GM19397 (cell line): ENCODE results near the gene ACSF3.

ENCODE experiments used
- ATAC-seq: cut with Tn5 transposase; IDR thresholded peaks from one replicate; pipeline ENCODE4 v1.9.1; 2021; ENCODE audit warnings: mild to moderate bottlenecking, moderate library complexity; ENCODE audit not compliant: unreplicated experiment

The ACSF3 gene

DNA sequence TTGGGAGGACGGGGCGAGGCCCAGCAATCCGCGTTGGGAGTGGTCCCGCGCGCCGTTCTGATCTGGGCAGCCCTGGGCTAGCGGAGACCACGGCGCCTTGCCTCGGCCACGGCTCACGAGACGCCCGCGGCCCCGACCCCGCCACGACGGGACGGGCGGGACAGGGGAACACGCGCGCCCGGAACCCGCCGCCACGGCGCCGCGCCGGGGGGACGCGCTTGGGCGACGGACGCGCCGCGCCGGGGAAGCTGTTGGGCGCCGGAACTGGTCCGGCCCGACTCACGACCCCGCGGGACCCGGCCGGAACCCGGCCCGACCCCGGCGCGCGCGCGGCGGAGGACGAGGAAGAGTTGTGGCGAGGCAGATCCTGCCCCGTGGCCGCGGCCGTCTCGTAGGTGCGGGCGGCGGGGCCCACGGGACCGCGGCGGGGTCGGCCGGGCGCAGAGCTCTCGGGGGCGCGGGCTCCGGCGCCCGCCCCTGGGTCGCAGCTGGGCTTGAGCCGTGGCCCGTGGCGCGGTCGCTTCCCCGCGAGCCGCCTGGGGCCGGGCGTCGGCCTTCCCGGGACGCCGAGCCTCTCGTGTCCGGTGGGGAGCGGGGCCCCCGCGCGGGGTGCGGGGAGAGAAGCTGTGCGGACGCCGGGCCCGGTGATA, at the start of gene ACSF3:
Gene ACSF3 (plus strand): TSS at position 251 of the 650 bp plus-strand sequence. CDS start 6,830 bp downstream, outside the sequence.
- peak; percentile 64 for ATAC-seq

DNA sequence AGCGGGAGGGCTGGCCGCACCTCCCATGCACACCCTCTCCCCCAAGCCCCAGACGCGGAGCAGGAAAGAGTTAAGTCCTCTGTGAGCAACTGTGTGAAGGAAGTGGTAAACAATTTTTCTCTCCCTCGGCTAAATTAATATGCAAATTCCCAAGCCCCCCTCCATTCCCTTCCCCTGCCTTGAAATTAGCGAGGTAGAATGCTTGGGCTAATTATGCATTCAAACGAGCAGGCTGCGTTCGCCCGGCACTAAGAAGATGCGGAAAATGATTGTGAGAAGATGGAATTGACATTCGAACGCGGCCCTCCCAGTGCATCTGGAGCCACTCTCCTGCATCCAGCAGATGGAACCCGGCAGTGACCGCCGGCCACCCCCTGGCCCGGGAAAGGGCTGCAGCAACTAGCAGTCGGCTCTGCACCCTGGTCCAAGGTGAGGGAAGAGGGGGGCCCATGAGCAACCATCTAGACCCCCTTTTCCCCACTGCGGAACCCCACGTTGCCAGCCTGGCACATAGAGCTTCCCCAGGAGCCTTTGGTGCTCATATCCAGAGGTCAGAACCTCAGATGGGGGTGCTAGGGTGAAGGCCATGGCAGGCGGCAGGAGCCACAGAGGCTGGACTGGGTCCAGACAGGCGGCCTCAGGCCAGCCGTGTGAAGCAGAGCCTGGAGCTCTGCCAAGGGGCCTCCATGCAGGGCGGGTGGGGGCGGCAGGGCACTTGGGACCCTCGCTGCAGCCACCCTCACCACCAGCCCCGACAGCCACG, 49.1 kb upstream of the ACSF3 start:
- no peak for ATAC-seq

DNA sequence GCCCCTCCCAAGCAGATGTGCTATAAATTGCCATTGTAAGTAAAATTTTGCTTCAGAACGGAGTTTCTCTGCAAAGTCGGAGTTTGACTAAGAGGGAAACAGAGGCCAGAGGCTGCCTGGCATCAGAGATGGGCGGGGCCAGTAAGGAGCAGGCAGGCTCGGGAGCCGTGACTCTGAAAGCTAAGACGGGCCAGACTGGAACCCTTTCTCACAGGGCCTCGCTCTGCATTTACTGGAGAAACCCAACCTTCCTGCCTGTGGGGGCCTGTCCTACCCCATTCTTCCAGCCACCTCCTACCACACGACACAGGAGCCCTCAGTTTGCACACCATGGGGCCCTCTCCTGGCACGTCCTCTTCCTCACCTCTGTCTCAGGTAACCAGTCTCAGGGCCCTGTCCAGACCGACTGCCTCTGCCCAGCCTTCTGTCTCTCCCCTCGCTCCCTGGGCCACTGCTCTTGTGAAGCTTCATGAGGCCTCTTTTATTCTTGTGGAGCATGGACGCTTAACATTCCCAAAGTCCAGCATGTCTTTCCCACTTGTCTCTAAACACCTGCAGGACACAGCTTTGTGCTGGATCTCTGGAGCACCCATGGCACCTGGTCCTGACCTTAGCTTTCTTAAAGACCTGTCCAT, 48.4 kb upstream of the ACSF3 start:
- ATAC-seq, result no peak

DNA sequence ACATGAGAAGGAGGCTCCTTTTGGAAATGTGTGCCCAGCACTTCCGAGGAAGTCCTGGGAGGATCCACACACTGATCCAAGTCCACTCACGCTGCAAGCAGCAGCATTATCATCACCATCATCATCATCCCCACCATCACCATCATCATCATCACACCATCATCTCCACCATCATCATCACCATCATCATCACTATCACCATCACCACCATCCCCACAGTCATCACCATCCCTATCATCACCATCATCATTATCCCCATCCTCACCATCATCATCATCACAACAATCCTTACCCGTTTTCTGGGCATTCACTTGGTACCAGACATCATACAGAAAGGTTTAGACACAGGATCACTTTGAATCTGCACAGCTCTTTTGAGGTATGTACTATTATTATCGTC, 47.8 kb upstream of the ACSF3 start:
- ATAC-seq, result no peak

DNA sequence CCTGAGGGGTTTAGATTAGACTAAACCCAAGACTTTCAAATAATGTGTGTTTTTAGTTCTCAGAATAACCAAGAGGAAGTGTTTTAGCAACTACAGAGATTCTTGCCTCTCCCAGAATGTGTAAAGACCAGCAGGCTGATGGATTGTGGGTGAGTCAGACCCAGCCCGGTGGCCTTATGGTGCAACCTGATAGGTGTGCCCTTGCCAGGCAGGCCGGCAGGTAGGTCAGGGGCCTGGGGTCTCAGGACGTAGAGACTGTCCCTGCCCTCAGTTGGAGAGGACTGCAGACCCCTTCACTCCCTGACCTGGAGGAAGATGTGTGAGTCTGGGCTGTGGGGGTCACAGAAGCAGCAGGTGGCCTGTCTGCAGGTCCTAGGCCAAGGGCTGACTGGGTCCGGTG, 47.2 kb upstream of the ACSF3 start:
- ATAC-seq, result no peak

DNA sequence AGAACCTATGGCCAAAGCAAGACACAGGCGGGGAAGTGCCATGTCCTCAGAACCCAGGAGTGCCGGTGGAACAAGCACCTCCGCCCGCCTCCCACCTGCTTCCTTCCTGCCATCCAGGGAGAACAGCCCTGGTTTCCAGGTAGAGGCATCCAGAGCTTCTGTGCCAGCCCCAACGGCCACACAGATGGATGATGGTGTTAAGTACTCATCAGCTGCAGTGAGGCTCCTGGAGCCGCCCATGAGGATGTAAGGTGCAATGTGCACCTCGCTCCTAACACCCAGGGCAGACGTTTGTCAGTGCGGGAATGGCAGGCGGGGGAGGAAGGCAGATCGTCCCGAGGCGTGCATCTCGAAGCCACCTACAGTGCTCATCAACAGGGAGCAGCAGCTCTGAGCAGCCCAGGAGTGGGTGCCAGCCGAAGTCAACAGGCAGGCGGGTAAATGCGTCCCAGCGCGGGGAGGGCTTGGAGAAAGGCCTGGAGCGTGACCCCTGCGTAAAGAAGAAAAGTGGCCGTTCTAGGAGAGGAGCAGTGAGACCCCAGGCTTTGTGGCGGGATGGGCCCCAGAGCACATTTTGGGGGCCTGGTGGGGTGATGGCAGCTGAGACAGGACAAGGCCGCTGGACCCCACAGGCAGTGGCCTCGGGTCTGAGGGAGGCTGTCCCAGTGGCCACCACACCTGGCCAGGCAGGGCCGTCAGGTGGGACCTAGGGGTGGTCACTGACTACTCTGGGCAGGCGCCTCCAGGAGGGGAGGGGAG, 46.1 kb upstream of the ACSF3 start:
- ATAC-seq, result no peak

DNA sequence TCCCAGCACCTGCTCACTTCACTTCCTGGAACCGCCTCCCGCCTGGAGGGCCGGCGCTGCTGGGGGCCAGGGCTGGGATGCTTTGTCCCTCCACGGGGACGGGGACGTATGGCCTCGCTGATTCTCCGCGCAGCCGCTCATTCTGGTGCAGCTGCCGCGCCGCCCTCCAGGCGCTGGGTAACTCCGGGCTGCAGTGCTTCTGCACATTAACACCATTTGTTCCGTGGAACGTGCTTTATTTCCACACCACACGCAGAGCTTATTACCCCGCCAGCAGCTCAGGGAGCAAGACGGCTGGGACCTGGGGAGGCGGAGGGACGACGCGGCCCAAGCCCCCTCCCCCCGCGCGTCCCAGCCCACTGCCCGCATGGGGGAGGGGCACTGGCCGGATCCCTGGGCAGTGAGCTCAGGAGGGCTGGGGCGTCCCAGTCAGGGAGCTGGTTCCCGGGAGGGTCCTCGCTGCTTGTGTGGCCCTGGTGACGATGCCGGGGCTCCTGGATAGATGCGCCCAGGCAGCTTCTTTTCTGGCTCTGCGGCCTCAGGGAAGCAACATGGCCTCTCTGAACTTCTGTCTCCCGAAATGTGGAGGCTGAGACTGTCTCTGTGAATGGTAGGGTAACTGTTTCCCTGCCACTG, 45.4 kb upstream of the ACSF3 start:
- ATAC-seq, result no peak

DNA sequence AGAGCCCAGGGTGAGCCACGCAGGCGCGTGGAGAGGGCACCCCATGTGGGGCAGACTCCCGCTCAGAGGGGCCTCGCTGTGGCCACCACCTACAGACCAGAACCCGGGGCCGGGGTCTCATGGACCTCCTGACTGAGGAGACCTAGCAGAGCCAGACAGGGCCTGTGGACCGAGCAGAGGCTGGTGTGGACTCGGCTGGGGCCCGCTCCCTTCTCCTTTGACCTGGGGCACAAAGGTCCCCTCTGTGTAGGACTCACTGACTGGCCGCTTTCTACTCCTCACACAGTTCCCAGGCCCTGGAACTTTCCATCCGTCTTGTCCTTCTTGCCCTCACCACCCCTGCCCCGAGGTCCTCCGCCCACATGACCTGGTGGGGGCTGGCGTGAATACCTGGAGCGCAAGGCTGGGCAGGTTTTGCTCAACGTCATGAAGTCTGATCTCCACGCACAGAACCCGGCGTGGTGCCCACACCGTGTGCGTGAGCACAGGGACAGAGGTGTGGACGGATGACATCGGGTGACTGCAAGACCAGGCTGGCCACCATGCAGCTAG, 44.7 kb upstream of the ACSF3 start:
- no peak for ATAC-seq

DNA sequence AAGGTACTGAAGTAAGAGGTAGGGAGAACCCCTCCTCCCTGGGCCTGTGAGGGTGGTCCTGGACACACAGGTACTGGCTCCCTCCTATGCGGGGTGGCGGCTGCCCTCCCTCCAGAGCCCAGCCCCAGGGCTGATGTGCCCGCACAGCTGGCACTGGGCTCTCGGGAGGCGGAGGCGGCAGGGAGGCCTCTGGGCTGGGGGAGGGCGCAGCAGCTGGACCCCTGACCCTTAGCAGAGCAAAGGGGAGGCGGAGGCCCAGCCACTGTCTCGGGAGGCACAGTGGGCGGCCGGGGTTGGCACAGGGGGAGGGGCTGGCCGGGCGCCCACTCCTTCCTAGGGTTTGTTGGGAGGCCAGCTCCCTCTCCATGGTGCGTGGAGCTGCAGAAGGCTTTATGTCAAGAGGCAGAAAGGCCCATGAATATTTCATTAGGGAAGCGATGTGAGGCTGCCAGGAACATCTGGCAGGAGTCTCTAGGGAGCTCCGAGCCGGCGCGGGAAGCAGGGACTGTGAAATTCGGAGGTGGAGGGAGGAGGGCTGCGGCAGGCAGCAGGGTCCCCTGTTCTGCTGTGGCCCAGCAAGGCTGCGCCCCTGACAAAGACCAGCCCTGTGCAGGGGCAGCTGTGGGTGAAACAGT, 44.1 kb upstream of the ACSF3 start:
- no peak for ATAC-seq

DNA sequence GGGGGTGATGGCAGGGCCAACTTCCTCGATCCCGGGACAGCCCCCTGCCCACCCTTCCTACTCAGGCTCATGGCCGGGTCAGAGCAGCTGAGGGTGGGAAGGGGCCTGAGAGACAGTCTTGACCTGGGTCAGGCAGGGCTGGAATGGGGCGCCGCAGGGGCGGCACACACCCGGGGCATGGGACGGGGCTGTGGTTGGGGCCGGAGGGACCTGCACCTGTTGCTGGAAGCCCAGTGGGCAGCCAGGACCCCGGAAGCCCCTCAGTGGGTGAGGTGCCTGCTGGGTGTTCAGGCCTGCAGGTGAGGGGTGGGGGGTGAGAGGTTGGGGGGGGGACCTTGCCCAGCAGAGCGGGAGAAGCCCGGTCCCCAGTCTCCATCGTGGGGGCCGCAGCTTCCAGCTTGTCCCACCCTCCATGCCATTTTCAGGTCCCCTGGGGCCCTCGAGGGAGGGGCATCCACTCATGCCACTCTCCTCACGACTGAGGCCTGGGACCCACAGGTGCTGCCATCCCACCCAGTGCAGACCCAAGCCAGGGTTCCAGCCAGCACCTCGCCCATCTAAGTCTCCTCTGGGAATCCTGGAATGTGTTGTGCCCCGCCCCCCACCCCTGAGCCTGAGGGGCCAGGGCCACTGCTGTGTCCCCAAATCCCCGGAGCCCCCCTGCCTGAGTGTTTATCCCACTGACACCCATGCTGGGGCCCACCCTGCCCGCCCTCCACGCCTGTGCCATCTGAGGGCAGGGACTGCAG, 43.4 kb upstream of the ACSF3 start:
- no peak for ATAC-seq

DNA sequence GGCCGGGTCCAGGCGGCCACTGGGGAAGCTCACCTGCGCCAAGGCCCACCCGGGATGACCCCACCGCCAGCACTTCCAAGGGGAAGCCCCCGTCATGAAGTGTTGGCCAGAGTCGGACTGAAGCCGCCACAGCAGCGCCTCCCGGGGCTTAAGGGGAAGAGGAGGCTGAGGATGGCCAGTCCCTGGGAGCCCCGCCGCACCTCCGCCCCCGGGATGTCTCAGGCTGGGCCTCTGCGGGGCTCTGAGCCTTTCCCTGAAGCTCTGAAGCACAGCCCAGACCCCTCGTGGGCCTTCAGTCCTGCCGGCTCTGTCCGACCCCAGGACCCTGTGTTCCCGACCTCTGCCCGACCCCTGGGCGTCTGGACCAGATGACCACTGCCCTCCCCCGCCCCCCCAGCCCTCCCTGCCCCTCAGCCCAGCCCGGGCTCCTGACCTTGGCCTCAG, 42.8 kb upstream of the ACSF3 start:
- ATAC-seq, result no peak

DNA sequence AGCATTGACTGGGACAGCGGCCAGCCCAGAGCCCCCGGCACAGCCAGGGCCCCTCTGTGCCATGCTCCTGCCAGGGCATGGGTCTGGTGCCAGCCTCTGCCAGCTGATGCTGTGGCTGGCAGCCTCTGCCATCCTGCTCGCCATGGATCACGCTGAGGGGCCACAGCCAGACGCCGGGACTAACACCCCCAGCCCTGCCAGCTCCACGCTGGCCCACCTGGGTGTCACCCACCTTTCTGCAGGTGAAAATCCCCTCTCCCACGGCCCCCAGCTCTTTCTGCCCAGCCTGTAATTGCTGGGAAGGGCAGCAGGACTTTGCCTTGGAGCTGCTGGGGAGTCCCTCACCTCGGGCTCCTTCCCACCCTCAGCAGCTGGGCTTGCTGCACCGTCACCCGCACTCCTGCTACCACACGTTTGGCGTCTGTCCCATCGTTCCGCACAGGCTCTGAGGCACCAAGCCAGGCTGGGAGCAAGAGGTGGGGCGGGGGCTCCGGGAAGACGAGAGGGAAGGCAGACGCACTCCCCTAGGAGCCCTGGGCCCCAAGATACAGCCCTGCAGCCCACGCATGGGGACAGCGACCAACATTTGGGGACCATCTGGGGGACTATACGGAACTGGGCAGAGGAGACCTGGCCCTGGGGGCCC, 42.0 kb upstream of the ACSF3 start:
- no peak for ATAC-seq

DNA sequence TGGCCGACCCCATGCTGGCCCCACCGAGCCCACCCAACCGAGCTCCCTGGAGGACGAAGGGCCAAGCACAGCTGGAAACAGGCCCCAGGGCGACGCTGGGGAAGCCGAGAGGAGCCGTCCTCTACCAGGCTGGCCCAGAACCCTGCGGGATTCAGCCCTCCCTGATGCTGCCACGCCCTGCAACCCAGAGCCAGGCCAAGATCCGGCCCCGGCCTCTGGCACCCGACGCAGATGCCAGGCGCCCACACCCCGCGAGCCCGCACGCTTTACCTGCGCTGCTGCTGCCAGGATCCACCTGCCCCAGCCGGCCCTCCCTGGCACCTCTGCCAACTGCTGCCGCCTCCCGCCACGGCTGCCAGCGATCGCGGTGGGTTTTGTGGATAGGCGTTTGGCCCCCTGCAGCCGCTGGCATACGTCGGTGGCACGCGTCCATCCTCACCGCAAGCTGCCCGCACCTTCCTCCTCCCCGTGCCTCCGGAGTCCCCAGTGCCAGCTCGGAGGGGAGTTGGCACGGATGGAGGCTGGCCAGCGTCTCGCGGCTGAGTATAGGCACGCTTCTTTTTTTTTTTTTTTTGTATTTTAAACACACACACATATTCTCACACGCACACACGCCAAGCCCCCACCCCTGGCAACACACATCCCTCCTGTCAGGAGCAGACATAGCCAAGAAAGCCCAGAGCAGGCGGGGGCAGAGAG, 41.3 kb upstream of the ACSF3 start:
- ATAC-seq, result no peak

DNA sequence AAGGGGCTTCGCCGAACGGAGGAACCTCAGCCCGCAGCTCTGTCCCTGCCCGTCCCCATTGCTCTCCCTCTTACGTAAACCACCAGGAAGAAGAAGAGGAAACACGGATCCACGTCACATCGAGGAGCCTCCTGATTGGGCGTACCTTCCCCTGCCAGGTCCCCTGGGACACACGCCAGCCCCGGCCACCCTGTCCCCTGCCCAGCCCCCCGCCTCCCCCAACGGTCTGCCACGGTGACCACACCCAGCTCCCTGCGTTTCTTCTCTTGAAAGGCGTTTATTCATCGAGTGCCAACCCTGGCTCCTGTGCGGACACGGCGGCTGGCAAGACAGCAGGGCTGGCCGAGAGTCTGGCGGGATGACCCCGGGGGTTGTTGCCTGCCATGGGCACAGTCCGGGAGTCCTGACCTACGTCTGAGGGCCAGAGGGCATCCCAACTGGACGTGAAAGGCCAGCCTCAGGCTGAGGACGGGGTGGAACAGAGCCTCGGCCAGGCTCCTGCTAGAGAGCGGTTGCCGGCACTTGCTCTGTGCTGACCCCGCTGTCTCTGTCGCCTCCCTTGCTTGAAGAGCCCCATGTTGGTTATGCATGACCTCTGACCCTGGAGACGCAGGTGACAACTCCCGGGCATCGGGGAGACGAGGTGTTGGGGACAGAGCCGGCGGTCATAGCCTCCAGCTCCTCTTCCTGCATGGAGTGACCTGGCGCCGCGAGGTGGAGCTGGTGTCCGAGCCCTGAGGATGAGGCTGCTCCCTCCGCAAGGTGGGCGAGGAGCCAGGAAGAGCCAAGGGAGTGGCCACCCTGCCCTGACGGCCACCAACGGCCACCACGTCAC, 40.5 kb upstream of the ACSF3 start:
- ATAC-seq, result no peak

DNA sequence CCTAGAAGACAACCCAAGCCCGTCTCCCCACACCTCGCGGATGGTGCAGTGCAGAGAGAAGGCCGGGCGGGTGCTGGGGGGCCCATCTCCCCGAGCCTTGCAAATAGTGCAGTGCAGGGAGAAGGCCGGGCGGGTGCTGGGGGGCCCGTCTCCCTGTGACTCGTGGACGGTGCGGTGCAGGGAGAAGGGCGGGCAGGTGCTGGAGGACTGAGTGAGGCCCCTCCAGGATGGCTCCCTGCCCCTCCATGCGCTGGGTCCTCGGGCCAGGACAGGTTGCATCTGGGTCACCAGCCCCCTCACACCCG, 40.0 kb upstream of the ACSF3 start:
- ATAC-seq, result no peak

DNA sequence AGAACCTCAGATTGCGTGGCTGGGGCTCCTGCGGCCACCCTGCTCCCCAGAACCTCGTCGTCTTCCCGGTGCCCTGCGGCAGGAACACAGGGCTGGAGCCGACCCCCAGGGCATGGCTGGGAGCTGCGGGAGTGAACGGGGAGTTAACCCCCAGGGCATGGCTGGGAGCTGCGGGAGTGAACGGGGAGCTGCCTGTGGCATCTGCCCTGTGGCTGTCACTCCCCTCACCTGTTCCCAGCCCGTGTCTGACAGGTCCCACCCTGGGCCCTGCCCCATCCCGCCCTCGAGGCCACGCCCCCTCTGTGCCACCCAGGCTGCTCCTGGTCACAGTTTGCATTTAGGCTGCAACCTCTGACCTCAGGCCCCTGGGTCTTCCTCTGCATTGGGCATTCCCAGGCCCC, 39.4 kb upstream of the ACSF3 start:
- ATAC-seq, result no peak

DNA sequence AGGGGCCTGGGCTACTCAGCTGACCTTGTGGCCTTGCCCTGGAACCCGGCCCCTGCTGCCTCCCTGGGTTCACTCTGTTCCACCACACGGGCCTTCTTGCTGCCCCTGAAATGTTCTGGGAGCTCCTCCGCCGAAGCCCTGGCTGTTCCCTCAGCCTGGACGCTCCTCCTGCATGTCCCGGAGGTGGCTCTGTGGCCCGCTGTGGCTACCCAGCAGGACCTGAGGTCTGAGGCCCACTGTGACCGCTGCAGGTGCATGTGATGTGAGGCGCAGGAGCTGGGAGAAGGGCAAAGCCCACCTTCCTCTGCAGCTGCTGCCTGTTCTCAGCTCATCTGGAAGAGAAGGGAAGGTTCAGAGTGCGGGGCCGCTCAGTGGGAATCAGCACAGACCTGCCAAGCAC, 38.9 kb upstream of the ACSF3 start:
- ATAC-seq, result no peak

DNA sequence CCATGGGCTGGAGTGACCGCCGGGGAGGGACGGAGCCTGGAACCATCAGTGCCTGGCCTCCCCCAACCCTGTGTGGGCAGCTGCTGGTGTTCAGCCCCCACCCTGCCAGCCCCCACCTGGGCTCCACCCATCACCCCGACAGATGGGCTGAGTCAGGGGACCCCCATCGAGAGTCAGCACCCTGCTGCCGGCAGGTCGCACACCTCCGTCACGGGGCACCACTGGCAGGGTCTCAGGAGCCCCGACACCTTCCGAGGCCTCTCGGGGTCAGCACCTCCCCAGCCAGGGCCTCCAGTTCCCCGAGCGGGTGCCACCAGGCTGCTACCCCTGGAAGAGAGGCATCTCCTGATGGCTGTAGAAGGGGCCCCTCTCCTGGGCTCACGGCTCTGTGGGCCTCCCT, 38.3 kb upstream of the ACSF3 start:
- ATAC-seq, result no peak
